Smooth muscle cell (in vitro differentiated cells): ENCODE results near the gene LHX2. TPM values are rescaled to one million over a fixed set of nuclear protein-coding genes. Genes with fewer than 3 reads are reported as not detected.

Experiments used
- DNase-seq: peaks from one replicate; lab custom pipeline; 2025; ENCODE audit not compliant: unreplicated experiment; lab: John Stamatoyannopoulos, UW
- H2AFZ ChIP-seq: fragments of 200-600 bp; sonication (generic); 2 replicates; pipeline ENCODE4 v1.6.0; 2016; ENCODE audit warnings: antibody characterized with exemption, low read depth, mild to moderate bottlenecking
- H3F3A ChIP-seq: fragments of 200-600 bp; sonication (generic); 2 replicates; pipeline ENCODE4 v1.6.0; 2017; ENCODE audit warnings: antibody characterized with exemption, low read depth
- H3K27ac ChIP-seq: fragments of 200-600 bp; sonication (generic); 2 replicates; pipeline ENCODE4 v1.5.1; 2016; ENCODE audit warnings: low read depth, mild to moderate bottlenecking
- H3K27me3 ChIP-seq: fragments of 200-600 bp; sonication (generic); 2 replicates; pipeline ENCODE4 v1.6.1; 2016; ENCODE audit warnings: low read depth, mild to moderate bottlenecking
- H3K36me3 ChIP-seq: fragments of 200-600 bp; sonication (generic); 2 replicates; pipeline ENCODE4 v1.5.1; 2016; ENCODE audit warnings: low read depth
- H3K4me1 ChIP-seq: fragments of 200-600 bp; sonication (generic); 2 replicates; pipeline ENCODE4 v1.5.1; 2016; ENCODE audit warnings: low read depth
- H3K4me2 ChIP-seq: fragments of 200-600 bp; sonication (generic); 2 replicates; pipeline ENCODE4 v1.6.0; 2016; ENCODE audit warnings: mild to moderate bottlenecking
- H3K4me3 ChIP-seq: fragments of 200-600 bp; sonication (generic); 2 replicates; pipeline ENCODE4 v1.5.1; 2016; ENCODE audit warnings: mild to moderate bottlenecking
- H3K79me2 ChIP-seq: fragments of 200-600 bp; sonication (generic); 2 replicates; pipeline ENCODE4 v1.6.0; 2016; ENCODE audit warnings: low read depth, mild to moderate bottlenecking
- H3K9ac ChIP-seq: fragments of 200-600 bp; sonication (generic); 2 replicates; pipeline ENCODE4 v1.6.0; 2016; ENCODE audit warnings: low read depth
- H3K9me3 ChIP-seq: fragments of 200-600 bp; sonication (generic); replicated peaks from 2 replicates; pipeline ENCODE4 v1.5.1; 2016; ENCODE audit warnings: low read depth
- H4K20me1 ChIP-seq: fragments of 200-600 bp; sonication (generic); 2 replicates; pipeline ENCODE4 v1.6.0; 2016; ENCODE audit warnings: low read depth
- CTCF ChIP-seq: fragments of 200-600 bp; sonication (generic); IDR thresholded peaks from 2 replicates; pipeline ENCODE4 v1.5.1; 2017; ENCODE audit warnings: borderline replicate concordance, mild to moderate bottlenecking, antibody characterized with exemption; ENCODE audit not compliant: insufficient read depth, poor library complexity, severe bottlenecking
- WGBS: methylation state at CpG from one replicate; pipeline ENCODE4 v1.1.7; 2016; ENCODE audit warnings: low lambda C conversion rate; 5-methylcytosine and 5-hydroxymethylcytosine counted together
- polyA plus RNA-seq: library from polyadenylated mRNA; unstranded; fragments of >200 nt; fragmentation: Nextera tagmentation; extraction: Ambion mirVana; gene quantifications from 2 replicates; pipeline ENCODE4 v1.2.1, GENCODE V29; 2016
- total RNA-seq: library from RNA; depleted of rRNA; stranded (reverse); fragments of >200 nt; gene quantifications from 2 replicates; pipeline ENCODE4 v1.2.3, GENCODE V29; 2014

Gene LHX2
- total and polyA plus RNA-seq, 2 experiments from 2014 or later = not detected

GRCh38 chr9:124003636-124004349 lies 7.8 kb upstream of the LHX2 start:
- H3K79me2 ChIP-seq = no peaks in the 10 kb centered on the region
- H3K4me2 ChIP-seq = no peak overlapping the region
- WGBS = 7% methylated on average over 4 of the region's 4 CpGs

GRCh38 chr9:124004593-124004992 lies 7.0 kb upstream of the LHX2 start:
- peaks cover 97% of the 10 kb centered on the region for H3K27me3 ChIP-seq
- TF ChIP-seq CTCF = no peak

More at GRCh38 chr9:124003636-124004349, 7.8 kb upstream of the LHX2 start:
- H4K20me1 ChIP-seq = peaks cover 5% of the 10 kb centered on the region
- no peak overlapping the region for H3K9ac ChIP-seq
- peaks cover 94% of the 10 kb centered on the region for H3K27me3 ChIP-seq
- H3K4me1 ChIP-seq = peaks cover 76% of the 10 kb centered on the region
- no peak for TF ChIP-seq CTCF
- no peak overlapping the region for H3K27ac ChIP-seq
- H3K36me3 ChIP-seq = no peaks in the 10 kb centered on the region
- H3K9me3 ChIP-seq = no peaks in the 10 kb centered on the region
- no peaks in the 10 kb centered on the region for H3F3A ChIP-seq
- DNase-seq = no peak
- H3K4me3 ChIP-seq = no peak overlapping the region
- no peak overlapping the region for H2AFZ ChIP-seq

GRCh38 chr9:124005029-124005771 lies 6.4 kb upstream of the LHX2 start:
- DNase-seq = no peak
- no peak for TF ChIP-seq CTCF
- Histone ChIP-seq H3K27ac (no peak overlapping the region), H4K20me1 (peaks cover 5% of the 10 kb centered on the region), H3K9me3 (no peaks in the 10 kb centered on the region), H3K27me3 (peaks cover 100% of the 10 kb centered on the region), H3K4me1 (peaks cover 85% of the 10 kb centered on the region), H3K36me3 (no peaks in the 10 kb centered on the region), H3K9ac (no peak overlapping the region), H3F3A (no peaks in the 10 kb centered on the region), H2AFZ (no peak overlapping the region), H3K4me2 (no peak overlapping the region), H3K79me2 (no peaks in the 10 kb centered on the region), H3K4me3 (no peak overlapping the region)
- 4% methylated on average over 4 of the region's 4 CpGs for WGBS

More at GRCh38 chr9:124004593-124004992, 7.0 kb upstream of the LHX2 start:
- Histone ChIP-seq H3K9me3 (no peaks in the 10 kb centered on the region), H4K20me1 (peaks cover 5% of the 10 kb centered on the region), H3K27ac (no peak overlapping the region), H3K9ac (no peak overlapping the region), H3K4me2 (no peak overlapping the region), H3K4me3 (no peak overlapping the region), H3K36me3 (no peaks in the 10 kb centered on the region), H2AFZ (no peak overlapping the region), H3K79me2 (no peaks in the 10 kb centered on the region), H3K4me1 (peaks cover 79% of the 10 kb centered on the region), H3F3A (no peaks in the 10 kb centered on the region)
- no peak for DNase-seq
- whole genome bisulfite sequencing = 10% methylated on average over 4 of the region's 4 CpGs
